Prostate gland (tissue), 2 donors: ENCODE measurements around the gene IL2RG.

ENCODE experiments used
- POLR2A ChIP-seq: fragments of 450-650 bp; IDR thresholded peaks from one replicate; pipeline ENCODE4 v1.6.1; 2016; ENCODE audit warnings: antibody characterized with exemption, mild to moderate bottlenecking
- TF ChIP-seq, protein P1 (sequence below), 4 experiments: fragments of 200-600 bp in 2 of 4; fragments of 450-650 bp in 2 of 4; sonication (generic) in 2 of 4; IDR thresholded peaks; 1 replicate in 3 of 4; 2 replicates in 1 of 4; pipeline ENCODE4 v1.5.1; 2016 to 2019; ENCODE audit warnings: antibody characterized with exemption in 4 of 4, mild to moderate bottlenecking in 2 of 4, moderate library complexity in 2 of 4

DNA sequence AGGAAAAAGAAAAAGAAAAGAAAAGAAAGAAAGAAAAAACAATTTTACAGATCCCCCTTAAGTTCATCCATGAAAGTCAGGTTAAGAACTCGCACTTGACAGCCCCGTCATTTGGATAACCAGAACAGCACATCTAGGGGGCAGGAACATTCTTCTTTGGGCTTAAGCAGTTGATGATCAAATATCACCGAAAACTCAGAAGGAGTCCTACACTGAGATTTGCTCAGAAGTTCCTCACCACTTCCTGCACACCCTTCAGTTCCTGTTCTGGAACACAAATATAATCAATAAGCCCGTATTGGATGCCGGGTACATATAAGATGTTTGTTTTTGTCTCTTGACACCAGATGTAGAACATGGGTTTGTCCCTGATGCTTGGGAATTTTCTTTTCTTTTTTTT is 48.0 kb upstream of the IL2RG start:
- TF ChIP-seq, protein P1, sequence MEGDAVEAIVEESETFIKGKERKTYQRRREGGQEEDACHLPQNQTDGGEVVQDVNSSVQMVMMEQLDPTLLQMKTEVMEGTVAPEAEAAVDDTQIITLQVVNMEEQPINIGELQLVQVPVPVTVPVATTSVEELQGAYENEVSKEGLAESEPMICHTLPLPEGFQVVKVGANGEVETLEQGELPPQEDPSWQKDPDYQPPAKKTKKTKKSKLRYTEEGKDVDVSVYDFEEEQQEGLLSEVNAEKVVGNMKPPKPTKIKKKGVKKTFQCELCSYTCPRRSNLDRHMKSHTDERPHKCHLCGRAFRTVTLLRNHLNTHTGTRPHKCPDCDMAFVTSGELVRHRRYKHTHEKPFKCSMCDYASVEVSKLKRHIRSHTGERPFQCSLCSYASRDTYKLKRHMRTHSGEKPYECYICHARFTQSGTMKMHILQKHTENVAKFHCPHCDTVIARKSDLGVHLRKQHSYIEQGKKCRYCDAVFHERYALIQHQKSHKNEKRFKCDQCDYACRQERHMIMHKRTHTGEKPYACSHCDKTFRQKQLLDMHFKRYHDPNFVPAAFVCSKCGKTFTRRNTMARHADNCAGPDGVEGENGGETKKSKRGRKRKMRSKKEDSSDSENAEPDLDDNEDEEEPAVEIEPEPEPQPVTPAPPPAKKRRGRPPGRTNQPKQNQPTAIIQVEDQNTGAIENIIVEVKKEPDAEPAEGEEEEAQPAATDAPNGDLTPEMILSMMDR (IDR thresholded peaks at IDR 0.05) = no peak
- no peak for TF ChIP-seq POLR2A
